Epithelial cell of esophagus (primary cell): ENCODE measurements around the gene TCAP.

Experiments
- DNase-seq: peaks from one replicate; pipeline ENCODE4 v3.0.0; 2010; ENCODE audit warnings: low read depth
- H3K4me3 ChIP-seq: 2 replicates; pipeline ENCODE4 v1.5.1; 2011; ENCODE audit warnings: mild to moderate bottlenecking, low read length, control low read depth
- CTCF ChIP-seq: IDR thresholded peaks from 2 replicates; pipeline ENCODE4 v1.5.1; 2011; ENCODE audit warnings: low read depth, mild to moderate bottlenecking, low read length, control low read depth, inconsistent platforms; ENCODE audit not compliant: insufficient read depth; ENCODE audit errors: missing control alignments

TCAP gene

DNA sequence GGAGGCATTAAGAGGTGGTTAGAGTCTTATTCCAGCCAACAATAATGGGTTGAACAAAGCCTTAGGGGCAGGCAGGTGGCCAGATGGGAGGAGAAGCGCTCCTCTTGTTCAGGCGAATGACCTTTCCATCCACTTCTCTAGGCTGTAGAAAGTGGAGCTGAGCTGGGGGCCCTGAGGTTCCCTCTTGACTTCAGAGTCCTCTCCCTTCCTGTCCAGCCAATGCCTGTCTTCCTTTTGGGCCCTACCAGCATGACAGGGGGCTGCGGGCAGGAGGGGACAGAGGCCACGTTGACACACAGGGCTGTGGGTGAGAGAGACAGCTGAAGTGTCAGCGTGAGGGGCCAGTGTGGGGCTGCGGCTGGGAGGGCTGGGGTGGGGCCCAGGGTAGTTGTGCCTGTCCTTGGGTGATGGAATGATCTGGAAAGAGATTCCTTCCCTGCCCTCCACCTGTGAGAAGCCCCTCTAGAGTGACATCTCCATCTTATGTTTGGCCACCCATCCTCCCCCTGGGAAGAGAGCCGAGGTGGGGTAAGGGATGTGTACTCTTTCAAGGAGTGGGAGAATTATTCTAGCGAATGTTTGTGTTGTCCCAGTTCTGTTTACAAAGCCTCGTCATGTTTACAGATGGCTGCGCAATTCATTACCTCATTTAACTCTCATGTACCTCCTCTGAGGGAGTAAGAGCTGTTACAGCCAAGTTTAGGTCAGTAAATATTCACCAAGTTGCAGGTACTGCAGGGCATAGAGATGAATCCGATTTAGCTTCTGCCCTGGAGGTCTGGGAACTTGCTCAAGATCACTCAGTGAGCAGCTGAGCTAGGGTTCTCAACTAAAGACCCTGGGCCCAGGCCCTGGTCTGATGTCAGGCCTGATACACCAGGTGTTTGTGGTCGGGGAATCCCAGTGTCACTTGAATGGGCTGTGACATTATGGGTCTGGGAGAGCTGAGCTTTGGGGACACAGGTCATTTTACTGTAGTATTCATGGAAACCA, 38.0 kb downstream of the TCAP start:
- no peak for TF ChIP-seq CTCF
- DNase-seq = peak; percentile 40
- H3K4me3 ChIP-seq = no peak overlapping the region

DNA sequence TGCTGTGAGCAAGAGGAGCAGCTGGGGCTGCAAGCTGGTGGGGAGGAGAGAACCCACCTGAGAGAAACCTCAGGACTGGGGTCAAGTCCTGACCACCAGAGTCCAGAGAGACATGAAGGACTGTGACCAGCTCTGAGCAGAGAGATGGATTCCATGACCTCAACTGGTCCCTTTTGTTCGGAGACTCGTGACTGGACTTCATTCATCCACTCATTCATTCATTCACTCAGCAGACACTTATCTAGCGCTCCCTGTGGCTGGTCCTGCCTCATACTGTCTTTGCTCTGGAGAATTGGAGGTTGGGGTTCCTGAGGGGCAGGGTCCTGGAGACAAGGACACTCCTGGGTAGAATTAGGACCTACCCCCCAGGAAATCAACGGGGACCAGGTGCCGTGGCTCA, 38.8 kb downstream of the TCAP start:
- no peak overlapping the region for H3K4me3 ChIP-seq
- DNase-seq = no peak
- TF ChIP-seq CTCF = no peak

DNA sequence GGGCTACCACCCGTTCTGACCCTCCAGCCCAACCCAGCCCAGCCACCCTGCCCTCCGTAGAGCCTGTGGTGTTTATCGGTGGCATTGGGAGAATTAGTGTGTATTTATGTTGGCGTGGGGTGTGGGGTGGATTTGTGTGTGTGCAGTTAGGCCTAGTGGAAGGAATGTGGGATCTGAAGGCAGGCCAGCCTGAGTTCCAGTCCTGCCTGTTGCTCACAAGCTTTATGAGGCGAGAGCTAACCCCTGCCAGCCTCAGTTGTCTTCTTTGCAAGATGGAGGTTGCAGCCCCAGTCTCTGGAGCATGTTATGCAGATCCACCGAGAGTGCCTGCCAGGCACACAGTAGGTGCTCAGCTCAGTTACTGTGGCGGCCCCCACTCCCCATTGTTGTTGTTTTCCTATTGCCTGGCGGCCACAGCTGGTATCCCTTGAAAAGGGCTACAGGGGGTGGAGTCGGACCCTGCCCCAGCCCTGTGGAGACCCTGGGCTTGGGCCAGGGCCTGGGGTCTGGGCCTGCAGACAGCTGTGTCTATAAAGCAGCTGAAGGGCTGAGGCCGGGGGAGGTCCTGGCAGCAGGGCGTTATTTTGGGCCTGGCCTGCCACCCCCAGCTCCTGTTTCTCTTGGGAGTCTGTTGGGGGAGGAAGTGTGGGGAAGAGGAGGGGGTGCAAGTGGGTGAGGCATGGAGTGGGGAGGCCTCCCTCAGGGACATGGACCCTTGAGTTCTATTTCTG, 39.8 kb downstream of the TCAP start:
- no peak overlapping the region for H3K4me3 ChIP-seq
- TF ChIP-seq CTCF = peak; percentile 49
- peak; percentile 61 for DNase-seq

GRCh38 chr17:39705786-39706348, 40.7 kb downstream of the TCAP start:
- H3K4me3 ChIP-seq = peak overlapping the region; percentile 19
- DNase-seq = peak; percentile 89
- TF ChIP-seq CTCF = no peak

GRCh38 chr17:39706383-39706782, 41.2 kb downstream of the TCAP start:
- TF ChIP-seq CTCF = no peak
- DNase-seq = no peak
- H3K4me3 ChIP-seq = no peak overlapping the region

DNA sequence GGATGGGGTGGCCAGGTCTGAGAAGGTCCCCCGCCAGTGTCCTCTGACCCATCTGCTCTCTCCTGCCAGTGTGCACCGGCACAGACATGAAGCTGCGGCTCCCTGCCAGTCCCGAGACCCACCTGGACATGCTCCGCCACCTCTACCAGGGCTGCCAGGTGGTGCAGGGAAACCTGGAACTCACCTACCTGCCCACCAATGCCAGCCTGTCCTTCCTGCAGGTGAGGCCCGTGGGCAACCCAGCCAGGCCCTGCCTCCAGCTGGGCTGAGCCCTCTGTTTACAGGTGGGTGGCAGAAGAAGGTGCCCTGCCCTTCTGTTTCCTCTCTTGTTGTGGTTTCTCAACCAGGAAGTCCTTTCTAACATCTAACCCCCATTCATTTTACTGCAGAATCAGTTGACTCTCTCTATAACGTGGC, 41.8 kb downstream of the TCAP start:
- no peak overlapping the region for H3K4me3 ChIP-seq
- DNase-seq = no peak
- no peak for TF ChIP-seq CTCF
